ENCODE measurements around the gene NECTIN2. TPM values are rescaled to one million over a fixed set of nuclear protein-coding genes. Genes with fewer than 3 reads are reported as not detected.

The NECTIN2 gene
- total and polyA plus RNA-seq, 12 donors = 82.7 to 243 (median 129) TPM

- 69 to 78% (median 75%) methylated on average over 4 to 7 of the region's 7 CpGs for WGBS, 4 donors
- Histone ChIP-seq H3K4me3 (no peak overlapping the region), H3K4me1 (replicated peaks in 1 of 2) (peaks cover 25 to 32% of the 10 kb centered on the region in 2 donors), H3K27me3 (no peaks in the 10 kb centered on the region), H3K27ac (peak overlapping the region in 2 of 5 donors; percentile 46 to 97), H3K36me3 (replicated peaks in 1 of 2) (peaks cover 0 to 52% of the 10 kb centered on the region in 2 donors), H3K9me3 (replicated peaks in 1 of 3) (no peaks in the 10 kb centered on the region)
- no peak for DNase-seq
- TF ChIP-seq POLR2A (IDR thresholded peaks at IDR 0.05) = no peak
- no peak for TF ChIP-seq CTCF (IDR thresholded peaks at IDR 0.05)
- intact Hi-C loops (cut with DNase I) = no loop called here
These were observed 46.8 kb downstream of the NECTIN2 start for GRCh38 chr19:44892932-44893331.

- no peak for DNase-seq
- H3K4me3 ChIP-seq = no peak overlapping the region
- 80 to 84% (median 82%) methylated on average over 11 to 18 of the region's 18 CpGs for WGBS, 4 donors
- peak overlapping the region in 3 of 5 donors; percentile 46 to 97 (median 73) for H3K27ac ChIP-seq
- peaks cover 0 to 51% of the 10 kb centered on the region in 2 donors for H3K36me3 ChIP-seq (replicated peaks in 1 of 2)
- H3K4me1 ChIP-seq (replicated peaks in 1 of 2) = peaks cover 25 to 32% of the 10 kb centered on the region in 2 donors
- TF ChIP-seq POLR2A (IDR thresholded peaks at IDR 0.05) (no peak), CTCF (IDR thresholded peaks at IDR 0.05) (no peak)
- no peaks in the 10 kb centered on the region for H3K9me3 ChIP-seq (replicated peaks in 1 of 3)
- intact Hi-C loops (cut with DNase I) = no loop called here
- no peaks in the 10 kb centered on the region for H3K27me3 ChIP-seq
These were observed 47.4 kb downstream of the NECTIN2 start for GRCh38 chr19:44893332-44894051.

- no peak for DNase-seq
- H3K36me3 ChIP-seq (replicated peaks in 1 of 2) = peaks cover 0 to 51% of the 10 kb centered on the region in 2 donors
- peak overlapping the region in 3 of 5 donors; percentile 46 to 97 (median 73) for H3K27ac ChIP-seq
- intact Hi-C loops (cut with DNase I) = no loop called here
- H3K9me3 ChIP-seq (replicated peaks in 1 of 3) = no peaks in the 10 kb centered on the region
- H3K27me3 ChIP-seq = no peaks in the 10 kb centered on the region
- 58 to 81% (median 62%) methylated on average over 6 of the region's 6 CpGs for WGBS, 4 donors
- no peak overlapping the region for H3K4me3 ChIP-seq
- peaks cover 25 to 32% of the 10 kb centered on the region in 2 donors for H3K4me1 ChIP-seq (replicated peaks in 1 of 2)
- TF ChIP-seq POLR2A (IDR thresholded peaks at IDR 0.05) = no peak
- TF ChIP-seq CTCF (IDR thresholded peaks at IDR 0.05) = no peak
These were observed 47.9 kb downstream of the NECTIN2 start for GRCh38 chr19:44894052-44894400.

- DNase-seq = peak; percentile 68 to 86 (median 81)
- Histone ChIP-seq H3K4me3 (no peak overlapping the region), H3K27ac (peak overlapping the region in 4 of 5 donors; percentile 17 to 75 (median 56)), H3K9me3 (replicated peaks in 1 of 3) (no peaks in the 10 kb centered on the region), H3K4me1 (replicated peaks in 1 of 2) (peaks cover 20 to 27% of the 10 kb centered on the region in 2 donors), H3K27me3 (no peaks in the 10 kb centered on the region), H3K36me3 (replicated peaks in 1 of 2) (peaks cover 0 to 51% of the 10 kb centered on the region in 2 donors)
- no peak for TF ChIP-seq POLR2A (IDR thresholded peaks at IDR 0.05)
- no peak for TF ChIP-seq CTCF (IDR thresholded peaks at IDR 0.05)
- intact Hi-C loops (cut with DNase I) = no loop called here
- 43 to 57% (median 50%) methylated on average over 9 of the region's 9 CpGs for WGBS, 4 donors
These were observed 48.8 kb downstream of the NECTIN2 start for GRCh38 chr19:44894946-44895345.
